Activated naive CD8-positive, alpha-beta T cell treated with anti-CD3 and anti-CD28 coated beads, Interleukin-2, amount 10 ng/mL, durations not matched to agents 7 days and 5 days (primary cell): Measurements from ENCODE around the gene ZNF37A. TPM values are rescaled to one million over a fixed set of nuclear protein-coding genes. Genes with fewer than 3 reads are reported as not detected.
"Not testable (repeated sequence)": the region's sequence is repeated elsewhere in the genome, so short reads cannot be mapped to it uniquely, and the experiment has no call there.

Source experiments
- ATAC-seq: fragments of 150-1000 bp; cut with Tn5 transposase; one replicate; pipeline ENCODE4 v1.10.0; 2021; ENCODE audit warnings: low read depth, moderate library complexity
- POLR2A ChIA-PET: fragments of 350-600 bp; sonication (Branson Sonifier 250); formaldehyde crosslinking; loops from one replicate; lab custom pipeline; 2021; ENCODE audit warnings: antibody characterized with exemption; lab: Charles Lee
- DNase-seq: peaks from one replicate; pipeline ENCODE4 v3.0.0; 2021
- H3K27ac Mint-ChIP-seq: one replicate; pipeline ENCODE4 v1.8.0; 2022; ENCODE audit warnings: mild to moderate bottlenecking, mixed read lengths
- H3K27me3 Mint-ChIP-seq: one replicate; pipeline ENCODE4 v1.8.0; 2022; ENCODE audit warnings: mild to moderate bottlenecking, moderate library complexity, mixed read lengths
- H3K36me3 Mint-ChIP-seq: one replicate; pipeline ENCODE4 v1.8.0; 2021; ENCODE audit warnings: mild to moderate bottlenecking, mixed read lengths
- H3K4me1 Mint-ChIP-seq: one replicate; pipeline ENCODE4 v1.8.0; 2021; ENCODE audit warnings: mixed read lengths
- H3K4me3 Mint-ChIP-seq: one replicate; pipeline ENCODE4 v1.8.0; 2022; ENCODE audit warnings: mild to moderate bottlenecking, moderate library complexity, mixed read lengths
- H3K9me3 Mint-ChIP-seq: one replicate; pipeline ENCODE4 v1.8.0; 2021; ENCODE audit warnings: mixed read lengths
- total RNA-seq, 2 experiments: library from RNA; stranded (reverse); gene quantifications; one replicate each; pipeline ENCODE4 v1.2.3, GENCODE V29; 2021

ZNF37A gene
- total RNA-seq, 2 experiments from 2014 or later = 20.1 to 26.1 TPM

DNA sequence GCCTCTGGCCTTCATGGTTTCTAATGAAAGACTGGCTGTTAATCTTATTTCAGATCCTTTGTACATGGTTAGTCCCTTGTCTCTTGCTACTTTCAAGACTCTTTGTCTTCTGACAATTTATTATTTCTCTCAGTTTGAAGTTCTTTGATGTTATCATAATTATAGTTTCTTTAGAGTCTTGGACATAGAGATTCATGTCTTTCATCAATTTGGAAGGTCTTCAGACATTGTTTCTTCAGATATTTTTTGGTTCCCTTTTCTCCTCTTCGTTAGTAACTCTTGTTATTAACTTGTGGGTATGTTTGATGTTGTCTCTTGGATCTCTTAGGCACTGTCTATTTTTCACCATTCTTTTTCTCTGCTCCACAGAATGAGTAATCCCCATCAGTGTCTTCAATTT is 8.7 kb downstream of the ZNF37A start:
- Mint-ChIP-seq H3K4me1 (peaks cover under 1% of the 10 kb centered on the region), H3K4me3 (no peak overlapping the region), H3K9me3 (peaks cover 43% of the 10 kb centered on the region), H3K27me3 (no peaks in the 10 kb centered on the region), H3K36me3 (peaks cover 92% of the 10 kb centered on the region), H3K27ac (no peak overlapping the region)
- ATAC-seq = no peak
- DNase-seq = no peak
- POLR2A ChIA-PET = no interaction called here

DNA sequence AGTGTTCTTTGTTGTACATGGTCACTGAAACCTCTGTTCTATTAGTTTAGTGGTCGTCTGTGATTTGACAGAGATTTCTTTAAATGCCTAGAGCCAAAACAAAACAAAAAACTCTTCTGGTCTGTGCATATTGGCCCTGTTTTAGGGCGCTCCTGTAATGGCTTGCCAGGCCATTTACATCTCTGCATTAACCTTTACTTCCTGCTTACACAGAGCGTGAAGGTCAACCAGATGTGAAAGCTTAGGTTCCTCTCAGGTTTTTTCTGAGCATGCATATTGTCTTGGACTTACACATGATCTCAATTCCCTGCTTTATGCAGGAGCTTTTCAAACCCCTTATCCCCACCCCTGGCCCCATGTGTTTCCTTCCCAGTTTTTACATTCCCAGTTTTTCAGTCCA is 9.6 kb downstream of the ZNF37A start:
- ATAC-seq = no peak
- H3K27ac Mint-ChIP-seq = no peak overlapping the region
- POLR2A ChIA-PET = no interaction called here
- peaks cover 87% of the 10 kb centered on the region for H3K36me3 Mint-ChIP-seq
- H3K27me3 Mint-ChIP-seq = no peaks in the 10 kb centered on the region
- peaks cover 48% of the 10 kb centered on the region for H3K9me3 Mint-ChIP-seq
- no peak overlapping the region for H3K4me3 Mint-ChIP-seq
- no peak for DNase-seq
- no peaks in the 10 kb centered on the region for H3K4me1 Mint-ChIP-seq

DNA sequence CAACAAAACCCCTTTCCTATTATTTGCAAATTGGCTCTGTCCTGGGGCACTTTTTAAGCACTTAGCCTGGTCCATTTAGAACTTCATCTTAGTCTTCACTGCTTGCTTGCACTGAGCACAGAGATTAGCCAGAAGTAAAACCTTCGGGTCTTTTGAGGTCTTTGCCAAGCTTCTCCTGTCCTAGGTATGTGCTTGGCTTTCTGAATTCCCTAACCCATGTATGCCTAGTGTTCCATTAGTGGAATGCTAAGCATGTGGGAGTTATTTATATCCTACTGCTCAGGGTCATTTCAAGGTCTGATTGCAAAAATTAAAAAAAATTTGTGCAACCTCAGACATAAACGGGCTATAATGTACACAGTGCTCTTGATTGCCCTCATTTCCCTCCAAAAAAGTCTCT is 18.0 kb downstream of the ZNF37A start:
- POLR2A ChIA-PET = no interaction called here
- DNase-seq (no peak), ATAC-seq (no peak)
- Mint-ChIP-seq H3K36me3 (peaks cover 55% of the 10 kb centered on the region), H3K4me3 (no peak overlapping the region), H3K27me3 (no peaks in the 10 kb centered on the region), H3K4me1 (no peaks in the 10 kb centered on the region), H3K9me3 (peaks cover 41% of the 10 kb centered on the region), H3K27ac (no peak overlapping the region)

DNA sequence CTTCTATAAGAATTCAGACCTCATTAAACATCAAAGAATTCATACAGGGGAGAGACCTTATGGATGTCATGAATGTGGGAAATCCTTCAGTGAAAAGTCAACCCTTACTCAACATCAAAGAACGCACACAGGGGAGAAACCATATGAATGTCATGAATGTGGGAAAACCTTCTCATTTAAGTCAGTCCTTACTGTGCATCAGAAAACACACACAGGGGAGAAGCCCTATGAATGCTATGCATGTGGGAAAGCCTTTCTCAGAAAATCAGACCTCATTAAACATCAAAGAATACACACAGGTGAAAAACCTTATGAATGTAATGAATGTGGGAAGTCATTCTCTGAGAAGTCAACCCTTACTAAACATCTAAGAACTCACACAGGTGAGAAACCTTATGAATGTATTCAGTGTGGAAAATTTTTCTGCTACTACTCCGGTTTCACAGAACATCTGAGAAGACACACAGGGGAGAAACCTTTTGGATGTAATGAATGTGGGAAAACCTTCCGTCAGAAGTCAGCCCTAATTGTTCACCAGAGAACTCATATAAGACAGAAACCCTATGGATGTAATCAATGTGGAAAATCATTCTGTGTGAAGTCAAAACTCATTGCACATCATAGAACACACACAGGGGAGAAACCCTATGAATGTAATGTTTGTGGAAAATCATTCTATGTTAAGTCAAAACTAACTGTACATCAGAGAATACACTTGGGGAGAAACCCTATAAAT is 24.1 kb downstream of the ZNF37A start:
- no peak for ATAC-seq
- H3K9me3 Mint-ChIP-seq = peaks cover 56% of the 10 kb centered on the region
- H3K27ac Mint-ChIP-seq = no peak overlapping the region
- peaks cover 62% of the 10 kb centered on the region for H3K36me3 Mint-ChIP-seq
- H3K27me3 Mint-ChIP-seq = no peaks in the 10 kb centered on the region
- no peak overlapping the region for H3K4me3 Mint-ChIP-seq
- DNase-seq = no peak
- no peaks in the 10 kb centered on the region for H3K4me1 Mint-ChIP-seq
- POLR2A ChIA-PET = no interaction called here

DNA sequence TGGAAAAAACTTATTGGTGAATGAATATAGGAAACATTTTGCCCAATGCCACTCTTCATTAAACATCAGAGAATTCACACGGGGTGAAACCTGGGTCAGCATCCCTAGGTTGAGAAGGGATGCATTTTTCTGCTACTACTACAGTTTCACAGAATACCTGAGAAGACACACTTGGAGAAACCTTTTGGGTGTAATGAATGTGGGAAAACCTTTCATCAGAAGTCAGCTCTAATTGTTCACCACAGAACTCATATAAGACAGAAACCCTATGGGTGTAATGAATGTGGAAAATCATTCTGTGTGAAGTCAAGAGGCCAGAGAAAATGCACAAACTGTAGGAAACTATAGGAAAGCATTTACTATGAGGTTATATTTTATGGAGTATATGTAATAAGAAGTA is 24.9 kb downstream of the ZNF37A start:
- POLR2A ChIA-PET = no interaction called here
- Mint-ChIP-seq H3K9me3 (peaks cover 56% of the 10 kb centered on the region), H3K4me1 (no peaks in the 10 kb centered on the region), H3K27ac (no peak overlapping the region), H3K27me3 (no peaks in the 10 kb centered on the region), H3K36me3 (peaks cover 58% of the 10 kb centered on the region), H3K4me3 (no peak overlapping the region)
- no peak for ATAC-seq
- no peak for DNase-seq

DNA sequence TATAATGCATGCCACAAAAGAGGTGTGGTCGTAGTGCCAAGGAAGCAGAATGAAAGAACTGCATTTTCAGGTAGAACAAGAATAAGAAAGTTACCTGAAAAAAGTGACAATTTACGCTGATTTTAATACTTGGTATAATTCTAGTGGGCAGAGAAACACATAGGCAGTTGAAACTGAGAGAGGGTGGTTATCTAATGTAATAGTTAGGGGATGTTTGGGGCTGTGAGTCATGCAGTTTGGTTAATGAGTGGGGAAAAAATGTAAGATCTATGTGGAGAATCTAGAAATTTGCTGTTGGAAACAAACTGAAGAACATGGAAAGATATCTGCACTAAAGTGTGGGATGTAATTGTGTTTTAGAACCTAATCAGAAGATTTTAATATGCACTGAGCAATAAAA is 33.7 kb downstream of the ZNF37A start:
- H3K4me1 Mint-ChIP-seq = no peaks in the 10 kb centered on the region
- H3K9me3 Mint-ChIP-seq = peaks cover 44% of the 10 kb centered on the region
- POLR2A ChIA-PET = no interaction called here
- DNase-seq = no peak
- peaks cover 9% of the 10 kb centered on the region for H3K36me3 Mint-ChIP-seq
- no peak for ATAC-seq
- no peak overlapping the region for H3K27ac Mint-ChIP-seq
- no peak overlapping the region for H3K4me3 Mint-ChIP-seq
- H3K27me3 Mint-ChIP-seq = no peaks in the 10 kb centered on the region

DNA sequence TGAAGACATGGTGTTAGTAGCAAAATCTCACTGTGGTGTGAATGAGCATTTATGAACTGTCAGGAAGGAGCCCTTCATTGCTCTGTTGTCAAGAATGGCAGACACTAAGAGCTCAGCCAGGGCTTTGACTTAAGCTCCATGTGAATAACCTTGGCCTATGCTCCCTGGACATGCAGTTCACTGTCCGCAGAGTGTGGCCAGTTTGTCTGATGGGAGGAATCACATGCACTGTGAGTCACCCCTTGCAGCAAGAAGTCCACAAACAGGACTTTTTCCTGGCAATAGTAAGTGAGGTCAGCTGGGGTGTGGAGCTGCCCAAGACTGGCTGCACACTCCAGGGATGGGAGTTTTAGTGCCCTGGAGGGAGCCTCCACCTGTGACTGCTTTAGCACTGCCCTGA is 49.5 kb downstream of the ZNF37A start:
- H3K36me3 Mint-ChIP-seq = peaks cover 1% of the 10 kb centered on the region
- no peak overlapping the region for H3K27ac Mint-ChIP-seq
- no peak overlapping the region for H3K4me3 Mint-ChIP-seq
- no peaks in the 10 kb centered on the region for H3K27me3 Mint-ChIP-seq
- ATAC-seq (no peak), DNase-seq (no peak)
- no peaks in the 10 kb centered on the region for H3K4me1 Mint-ChIP-seq
- POLR2A ChIA-PET = no interaction called here
- peaks cover 8% of the 10 kb centered on the region for H3K9me3 Mint-ChIP-seq

DNA sequence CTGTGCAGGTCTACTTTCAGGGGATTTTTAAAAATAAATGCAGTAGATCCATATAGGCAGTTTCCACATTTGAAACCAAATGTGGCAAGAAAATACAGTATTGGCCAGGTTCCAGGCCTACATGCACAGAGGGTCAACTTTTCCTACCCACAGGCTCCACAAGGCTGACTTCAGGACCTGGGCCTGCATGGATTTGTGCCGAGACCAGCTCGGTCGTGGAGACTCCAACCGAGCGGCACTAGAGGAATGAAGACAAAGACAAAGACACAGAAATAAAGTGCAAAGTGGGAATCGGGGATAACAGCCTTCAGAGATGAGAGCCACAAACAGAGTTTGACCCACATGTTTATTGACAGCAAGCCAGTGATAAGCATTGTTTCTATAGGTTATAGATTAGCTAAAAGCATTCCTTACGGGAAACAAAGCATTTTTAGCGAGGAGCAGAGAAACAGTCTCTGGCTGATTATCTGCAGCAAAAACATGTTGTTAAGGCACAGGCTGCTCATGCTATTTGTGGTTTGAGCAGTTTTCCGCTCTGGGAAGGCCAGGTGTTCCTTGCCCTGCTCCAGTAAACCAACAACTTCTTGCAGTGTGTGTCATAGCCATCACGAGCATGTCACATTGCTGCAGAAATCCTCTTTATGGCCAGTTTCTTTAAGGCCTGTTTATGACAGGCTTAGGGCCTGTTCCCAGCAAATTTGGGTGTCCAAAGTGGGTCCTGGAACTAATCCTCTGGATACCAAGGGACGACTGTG is 52.6 kb downstream of the ZNF37A start:
- Mint-ChIP-seq H3K4me3 (no peak overlapping the region), H3K4me1 (no peaks in the 10 kb centered on the region), H3K27ac (no peak overlapping the region), H3K36me3 (no peaks in the 10 kb centered on the region), H3K27me3 (no peaks in the 10 kb centered on the region), H3K9me3 (peaks cover 9% of the 10 kb centered on the region)
- ATAC-seq (no peak), DNase-seq (no peak)
- POLR2A ChIA-PET = no interaction called here

DNA sequence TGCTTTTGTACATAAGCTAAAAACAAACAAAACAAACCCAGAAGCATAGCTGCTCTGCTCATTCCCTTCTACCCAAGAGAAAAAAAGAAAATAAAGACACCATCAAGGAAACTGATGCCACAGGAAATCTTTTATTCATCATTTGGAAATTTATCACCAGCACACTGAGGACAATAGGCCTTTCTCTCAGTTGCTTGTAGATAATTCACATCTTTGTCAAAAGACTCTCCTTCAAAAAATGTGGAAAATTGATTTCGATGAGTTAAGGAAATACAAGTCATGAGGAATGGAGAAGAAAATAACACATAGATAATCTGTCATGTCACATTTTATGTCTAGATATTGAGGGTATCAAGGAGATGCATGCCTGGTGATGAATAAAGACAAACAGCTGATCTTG is 53.5 kb downstream of the ZNF37A start:
- no peak for DNase-seq
- H3K36me3 Mint-ChIP-seq = no peaks in the 10 kb centered on the region
- POLR2A ChIA-PET = no interaction called here
- ATAC-seq = no peak
- no peaks in the 10 kb centered on the region for H3K27me3 Mint-ChIP-seq
- no peak overlapping the region for H3K4me3 Mint-ChIP-seq
- H3K4me1 Mint-ChIP-seq = no peaks in the 10 kb centered on the region
- peaks cover 11% of the 10 kb centered on the region for H3K9me3 Mint-ChIP-seq
- no peak overlapping the region for H3K27ac Mint-ChIP-seq

DNA sequence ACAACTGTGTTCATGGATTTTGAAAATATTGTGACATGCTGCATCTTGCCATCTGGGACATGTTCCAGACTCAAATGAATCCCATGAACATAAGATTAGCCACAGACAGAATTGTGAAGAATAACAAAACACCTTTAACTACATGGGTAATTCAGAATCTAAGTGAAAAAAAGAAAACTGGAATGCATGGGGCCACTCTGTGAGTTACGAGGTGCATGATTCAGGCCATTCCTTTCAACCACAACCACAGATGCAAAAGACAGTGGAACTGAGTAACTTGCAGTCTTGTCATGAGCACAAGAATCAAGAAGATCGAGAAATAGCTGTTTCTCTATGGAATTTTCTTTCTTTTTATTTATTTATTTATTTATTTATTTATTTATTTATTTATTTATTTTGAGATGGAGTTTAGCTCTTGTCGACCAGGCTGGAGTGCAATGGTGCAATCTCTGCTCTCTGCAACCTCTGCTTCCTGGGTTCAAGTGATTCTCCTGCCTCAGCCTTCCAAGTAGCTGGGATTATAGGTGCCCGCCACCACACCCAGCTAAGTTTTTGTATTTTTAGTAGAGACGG is 56.8 kb downstream of the ZNF37A start:
- H3K36me3 Mint-ChIP-seq, H3K4me1 Mint-ChIP-seq, H3K27me3 Mint-ChIP-seq, H3K27ac Mint-ChIP-seq, POLR2A ChIA-PET, DNase-seq, H3K4me3 Mint-ChIP-seq, ATAC-seq: not testable (repeated sequence)
- peaks cover 11% of the 10 kb centered on the region for H3K9me3 Mint-ChIP-seq

DNA sequence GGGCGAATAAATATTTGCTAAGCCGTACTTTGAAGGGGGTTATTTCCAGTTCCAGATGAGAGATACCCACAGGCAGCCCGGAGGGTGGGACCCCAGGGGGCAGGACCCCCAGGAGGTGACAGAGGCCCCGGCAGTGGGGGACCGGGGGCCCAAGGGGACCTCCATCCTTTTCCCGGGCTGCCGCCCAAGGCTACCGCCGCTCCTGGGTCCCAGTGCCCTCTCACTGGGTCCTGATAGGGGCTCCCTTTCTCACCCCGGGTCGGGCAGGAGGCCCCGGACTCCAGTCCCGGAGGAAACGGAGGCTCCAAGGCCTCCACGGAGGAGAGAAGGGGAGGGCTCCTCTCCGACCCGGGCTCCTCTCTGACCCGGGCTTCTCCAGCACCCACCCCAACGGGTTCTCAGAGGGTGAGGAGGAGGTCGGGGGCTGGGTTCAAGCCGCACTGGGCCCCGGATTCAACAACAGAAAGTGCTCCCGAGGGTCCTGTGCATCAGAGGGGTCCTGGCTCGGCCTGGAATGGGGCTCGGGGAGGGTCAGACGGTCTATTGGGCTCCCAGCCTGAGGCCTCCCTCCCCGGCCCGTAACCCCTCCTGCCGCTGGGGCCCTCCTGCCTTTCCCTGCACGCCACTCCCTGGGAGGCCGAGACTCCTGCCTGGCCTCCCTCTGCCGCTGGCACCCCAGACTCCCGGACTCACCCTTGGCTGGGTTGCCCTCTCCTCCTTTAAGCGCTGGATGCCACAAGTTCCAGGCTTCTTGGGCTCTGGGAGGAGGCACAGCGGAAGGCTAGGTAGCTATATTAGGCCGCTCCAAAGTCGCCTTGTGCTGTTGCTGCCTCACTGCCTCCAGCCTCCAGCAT is 62.5 kb downstream of the ZNF37A start:
- POLR2A ChIA-PET = no interaction called here
- Mint-ChIP-seq H3K4me1 (no peaks in the 10 kb centered on the region), H3K4me3 (no peak overlapping the region), H3K36me3 (no peaks in the 10 kb centered on the region), H3K27ac (no peak overlapping the region), H3K27me3 (no peaks in the 10 kb centered on the region), H3K9me3 (peaks cover 13% of the 10 kb centered on the region)
- ATAC-seq (no peak), DNase-seq (no peak)

DNA sequence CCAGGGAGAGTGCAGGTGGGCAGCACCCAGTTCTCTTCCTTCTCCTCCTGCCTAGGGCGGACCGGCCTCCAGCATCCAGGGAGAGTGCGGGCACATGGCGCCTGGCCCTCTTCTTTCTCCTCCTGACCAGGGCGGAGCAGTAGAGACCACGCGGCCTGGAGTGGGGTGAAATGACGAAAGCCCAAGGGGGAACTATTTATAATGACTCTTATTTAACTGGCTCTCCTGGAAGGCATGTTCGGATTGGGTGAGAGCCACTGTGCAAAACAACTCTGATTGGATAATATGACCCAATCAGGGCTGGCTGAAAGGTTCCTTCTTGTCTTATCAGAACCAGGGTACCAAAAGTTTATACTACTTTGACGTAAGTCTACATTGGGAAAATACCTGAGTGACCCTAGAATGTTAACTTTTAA is 63.1 kb downstream of the ZNF37A start:
- H3K9me3 Mint-ChIP-seq = peaks cover 11% of the 10 kb centered on the region
- POLR2A ChIA-PET = no interaction called here
- no peaks in the 10 kb centered on the region for H3K4me1 Mint-ChIP-seq
- H3K27ac Mint-ChIP-seq = no peak overlapping the region
- H3K27me3 Mint-ChIP-seq = no peaks in the 10 kb centered on the region
- no peak overlapping the region for H3K4me3 Mint-ChIP-seq
- DNase-seq (no peak), ATAC-seq (no peak)
- H3K36me3 Mint-ChIP-seq = no peaks in the 10 kb centered on the region

DNA sequence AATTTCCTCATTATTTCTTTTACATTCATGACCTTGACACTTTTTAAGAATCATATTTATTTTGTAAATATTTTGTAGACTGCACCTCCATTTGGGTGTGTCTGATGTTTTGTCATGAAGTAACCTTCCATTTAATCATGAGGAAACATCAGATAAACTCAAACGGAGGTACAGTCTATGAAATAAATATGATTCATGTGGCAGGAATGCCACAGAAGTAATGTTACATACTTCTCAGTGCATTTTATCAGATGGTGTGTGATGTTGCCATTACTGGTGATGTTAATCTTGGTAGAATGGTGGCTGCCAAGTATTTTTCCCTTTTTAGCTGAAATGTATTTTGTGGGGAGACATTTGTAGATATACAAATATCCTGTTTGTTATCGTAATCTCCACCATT is 64.9 kb downstream of the ZNF37A start:
- no peaks in the 10 kb centered on the region for H3K27me3 Mint-ChIP-seq
- H3K9me3 Mint-ChIP-seq = peaks cover 13% of the 10 kb centered on the region
- DNase-seq (no peak), ATAC-seq (no peak)
- no peak overlapping the region for H3K4me3 Mint-ChIP-seq
- H3K36me3 Mint-ChIP-seq = no peaks in the 10 kb centered on the region
- peaks cover 2% of the 10 kb centered on the region for H3K4me1 Mint-ChIP-seq
- POLR2A ChIA-PET = no interaction called here
- no peak overlapping the region for H3K27ac Mint-ChIP-seq
